Endothelial cell of umbilical vein (primary cell): ENCODE results near the gene CYP46A1. TPM values are rescaled to one million over a fixed set of nuclear protein-coding genes. Genes with fewer than 3 reads are reported as not detected.

Experiments
- BruUV-seq: library from RNA; stranded (reverse); fragments of 400-500 nt; replicated peaks from 2 replicates; lab custom pipeline; 2021; lab: Mats Ljungman, UMichigan
- CTCF ChIA-PET: fragments of 300-600, 350-600 bp; sonication (Branson Sonifier 250); formaldehyde crosslinking; loops from one replicate; lab custom pipeline; 2021; ENCODE audit warnings: antibody characterized with exemption, inconsistent platforms; lab: Charles Lee
- POLR2A ChIA-PET: fragments of 300-600, 350-600 bp; sonication (Branson Sonifier 250); formaldehyde crosslinking; loops from one replicate; lab custom pipeline; 2021; ENCODE audit warnings: antibody characterized with exemption, inconsistent platforms; lab: Charles Lee
- DNase-seq: peaks from one replicate; pipeline ENCODE4 v3.0.0-alpha.2; 2011; ENCODE audit warnings: low read depth, low spot score
- FAIRE-seq: peaks from 2 replicates; lab custom pipeline; 2011; peaks lifted over from hg19 to GRCh38; lab: Jason Lieb, UNC
- H2AFZ ChIP-seq: 2 replicates; pipeline ENCODE4 v1.6.0; 2012; ENCODE audit warnings: low read depth, low read length, control low read depth, inconsistent platforms
- H3K27ac ChIP-seq: 2 replicates; pipeline ENCODE4 v1.5.1; 2011; ENCODE audit warnings: low read depth, mild to moderate bottlenecking, control low read depth, low read length, moderate library complexity; ENCODE audit not compliant: insufficient read depth
- H3K27me3 ChIP-seq, 2 experiments: 2 replicates each; pipeline versions ENCODE4 v1.6.0 to v1.6.1; 2011; ENCODE audit warnings: low read length in 2 of 2, mixed read lengths in 1 of 2; ENCODE audit not compliant: control insufficient read depth in 2 of 2, insufficient read depth in 2 of 2
- H3K36me3 ChIP-seq, 2 experiments: 2 replicates in 1 of 2; 3 replicates in 1 of 2; pipeline ENCODE4 v1.5.1; 2011; ENCODE audit warnings: low read length in 2 of 2, mild to moderate bottlenecking in 1 of 2, moderate library complexity in 1 of 2; ENCODE audit not compliant: control insufficient read depth in 2 of 2, insufficient read depth in 2 of 2; ENCODE audit errors: extremely low read depth in 1 of 2
- H3K4me1 ChIP-seq: 3 replicates; pipeline ENCODE4 v1.5.1; 2011; ENCODE audit warnings: mild to moderate bottlenecking, low read length; ENCODE audit not compliant: control insufficient read depth, insufficient read depth; ENCODE audit errors: extremely low read depth
- H3K4me2 ChIP-seq: 2 replicates; pipeline ENCODE4 v1.6.1; 2011; ENCODE audit warnings: low read length, control low read depth, mixed read lengths; ENCODE audit not compliant: insufficient read depth
- H3K4me3 ChIP-seq, 3 experiments: fragments of 200-600 bp in 1 of 3; sonication (generic), shearing (Covaris generic) in 1 of 3; replicated peaks in 1 of 3; 2 replicates each; pipeline ENCODE4 v1.5.1; 2011 to 2016; ENCODE audit warnings: control low read depth in 3 of 3, low read length in 3 of 3, mild to moderate bottlenecking in 2 of 3, inconsistent platforms in 1 of 3, low read depth in 1 of 3, moderate library complexity in 1 of 3; ENCODE audit not compliant: insufficient read depth in 1 of 3
- H3K79me2 ChIP-seq: 2 replicates; pipeline ENCODE4 v1.6.0; 2012; ENCODE audit warnings: low read length, inconsistent platforms; ENCODE audit not compliant: control insufficient read depth, insufficient read depth
- H3K9ac ChIP-seq: replicated peaks from 2 replicates; pipeline ENCODE3; 2011; ENCODE audit warnings: low read length, control low read depth; ENCODE audit not compliant: insufficient read depth; ENCODE audit errors: extremely low read depth
- H3K9me1 ChIP-seq: replicated peaks from 3 replicates; pipeline ENCODE4 v1.6.0; 2011; ENCODE audit warnings: mild to moderate bottlenecking, low read length; ENCODE audit not compliant: control insufficient read depth, insufficient read depth; ENCODE audit errors: extremely low read depth
- H3K9me3 ChIP-seq: replicated peaks from 2 replicates; pipeline ENCODE4 v1.5.1; 2012; ENCODE audit warnings: low read length, inconsistent platforms; ENCODE audit not compliant: control insufficient read depth, insufficient read depth
- H4K20me1 ChIP-seq: replicated peaks from 2 replicates; pipeline ENCODE3; 2011; ENCODE audit warnings: mild to moderate bottlenecking, low read length; ENCODE audit not compliant: control insufficient read depth, insufficient read depth; ENCODE audit errors: extremely low read depth
- CTCF ChIP-seq, 2 donors: IDR thresholded peaks; 1 replicate in 1 of 2; 2 replicates in 1 of 2; pipeline ENCODE4 v1.5.1; 2011; ENCODE audit warnings: low read length in 2 of 2, mild to moderate bottlenecking in 2 of 2, moderate library complexity in 2 of 2, control low read depth in 1 of 2, inconsistent platforms in 1 of 2, low read depth in 1 of 2; ENCODE audit not compliant: insufficient read depth in 1 of 2; ENCODE audit errors: extremely low read depth in 1 of 2
- EZH2 ChIP-seq: IDR thresholded peaks from 2 replicates; pipeline ENCODE4 v1.6.1; 2012; ENCODE audit warnings: borderline replicate concordance, low read depth, mild to moderate bottlenecking, moderate library complexity, low read length, inconsistent platforms; ENCODE audit not compliant: severe bottlenecking
- FOS ChIP-seq: IDR thresholded peaks from 2 replicates; pipeline ENCODE4 v1.6.1; 2011; ENCODE audit warnings: mild to moderate bottlenecking, low read length, moderate library complexity, borderline replicate concordance; ENCODE audit not compliant: insufficient read depth
- GATA2 ChIP-seq: IDR thresholded peaks from 2 replicates; pipeline ENCODE4 v1.7.0; 2011; ENCODE audit warnings: low read depth, mild to moderate bottlenecking, moderate library complexity, mixed read lengths, low read length; ENCODE audit not compliant: insufficient read length, insufficient read depth
- JUN ChIP-seq: IDR thresholded peaks from 2 replicates; pipeline ENCODE4 v1.6.1; 2011; ENCODE audit warnings: borderline replicate concordance, low read depth; ENCODE audit not compliant: insufficient read length, insufficient read depth
- MAX ChIP-seq: IDR thresholded peaks from 2 replicates; pipeline ENCODE4 v1.6.1; 2011; ENCODE audit not compliant: insufficient read depth, insufficient read length
- MYC ChIP-seq: IDR thresholded peaks from one replicate; pipeline ENCODE4 v1.6.1; 2011; ENCODE audit warnings: mild to moderate bottlenecking, low read depth, low read length
- POLR2A ChIP-seq: IDR thresholded peaks from 2 replicates; pipeline ENCODE4 v1.6.1; 2012; ENCODE audit warnings: low read depth, mild to moderate bottlenecking, control low read depth, low read length
- POLR2AphosphoS5 ChIP-seq: IDR thresholded peaks from 2 replicates; pipeline ENCODE4 v1.6.1; 2012; ENCODE audit warnings: low read depth, mild to moderate bottlenecking, control low read depth, low read length, moderate library complexity; ENCODE audit not compliant: insufficient read depth
- dilution Hi-C: fragments of 300-500 bp; cut with MboI; formaldehyde crosslinking; loops from one replicate; pipeline ENCODE4 v1.15.0; 2019; ENCODE audit warnings: low sequenced_read_pairs; ENCODE audit not compliant: extremely low pct_ligation_motif_present
- intact Hi-C: fragments of 100-400 bp; cut with micrococcal nuclease; formaldehyde crosslinking; loops from one replicate; pipeline ENCODE4 v1.10.0; 2022
- polyA plus RNA-seq, 4 experiments: library from polyadenylated mRNA; depleted of rRNA in 3 of 4; stranded (reverse) in 3 of 4; unstranded in 1 of 4; fragments of >200 nt; gene quantifications; 2 replicates each; pipeline versions ENCODE4 v1.2.1 to v1.2.3, GENCODE V29; 2011 to 2012; ENCODE audit warnings: missing spikeins in 1 of 4
- total RNA-seq: library from RNA; stranded (reverse); gene quantifications from 2 replicates; pipeline ENCODE4 v1.2.3, GENCODE V29; 2021

Gene CYP46A1
- total and polyA plus RNA-seq, 2 donors (not counting 3 experiments of a cell fraction or from before 2014, with no cell fraction given) = 0.03 to 0.24 TPM

- intact Hi-C loops = no loop called here
- H3K9me3 ChIP-seq = no peaks in the 10 kb centered on the region
- H3K27me3 ChIP-seq = peaks cover 6 to 11% of the 10 kb centered on the region in 2 experiments
- no peak overlapping the region for H3K9ac ChIP-seq
- ChIA-PET POLR2A (no interaction called here), CTCF (interaction anchor here (0.8 to 1.8 kb wide), 7 partner anchors 7 to 183 kb away, joined by 3 to 6 read pairs (median 4); partner anchors contain the start of gene EML1)
- no peaks in the 10 kb centered on the region for H3K9me1 ChIP-seq
- TF ChIP-seq EZH2 = no peak
- no peak for TF ChIP-seq POLR2AphosphoS5
- TF ChIP-seq MYC = no peak
- no peak for TF ChIP-seq CTCF (IDR thresholded peaks at IDR 0.05; ENCODE audit: extremely low read depth in 1 of 2, insufficient read depth in 1 of 2, low read depth in 1 of 2, low read length in 2 of 2)
- no peak for TF ChIP-seq MAX
- no peak for TF ChIP-seq GATA2
- TF ChIP-seq JUN = no peak
- TF ChIP-seq FOS = no peak
- TF ChIP-seq POLR2A = no peak
- H3K79me2 ChIP-seq = no peaks in the 10 kb centered on the region
- H2AFZ ChIP-seq = no peak overlapping the region
- no peaks in the 10 kb centered on the region for H4K20me1 ChIP-seq
- dilution Hi-C loops = no loop called here
- H3K4me2 ChIP-seq = no peak overlapping the region
- no peak overlapping the region for H3K4me3 ChIP-seq
- no peak for DNase-seq
- no peak overlapping the region for H3K27ac ChIP-seq
- no peaks in the 10 kb centered on the region for H3K36me3 ChIP-seq
- FAIRE-seq = no peak
- H3K4me1 ChIP-seq = no peaks in the 10 kb centered on the region
- BruUV-seq = no TSS peak
These were observed 32.2 kb downstream of the CYP46A1 start for GRCh38 chr14:99716091-99716849.
